Measurements from ENCODE around the gene A1BG. TPM values are rescaled to one million over a fixed set of nuclear protein-coding genes. Genes with fewer than 3 reads are reported as not detected.

A1BG gene
- total and polyA plus RNA-seq, 4 donors, result 1.2 to 53.4 (median 18.6) TPM

DNA sequence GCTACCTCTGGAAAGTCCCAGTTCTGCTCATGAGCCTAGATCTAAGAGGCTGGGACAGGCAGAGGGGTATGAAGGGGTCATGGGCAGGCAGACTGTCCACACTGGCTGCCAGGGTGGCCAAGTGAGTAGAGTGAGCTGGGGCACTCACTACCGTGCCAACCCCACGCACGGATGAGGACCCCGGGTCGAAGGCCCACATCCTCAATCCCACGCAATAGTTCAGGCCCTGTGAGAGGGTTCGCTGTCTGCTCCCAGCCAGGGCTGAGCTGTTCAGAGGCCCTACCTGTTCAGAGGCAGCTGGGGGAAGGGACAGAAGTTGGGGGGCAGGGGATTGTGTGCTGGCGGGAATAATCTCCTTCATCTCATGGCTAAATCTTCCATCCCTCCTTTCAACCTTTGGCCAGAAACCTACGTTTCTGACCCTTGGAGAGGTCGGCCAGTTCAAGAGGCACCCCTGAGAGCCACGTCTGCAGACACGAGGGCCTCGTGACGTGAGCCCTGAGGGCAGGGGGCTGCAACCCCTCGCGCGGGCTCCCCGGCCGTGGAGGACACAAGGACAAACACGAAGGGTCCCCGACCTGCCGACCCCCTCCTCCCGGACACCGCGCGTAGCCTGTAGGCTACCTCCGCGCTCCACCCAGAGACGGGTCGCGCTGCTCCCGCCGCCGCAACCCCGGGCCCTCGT is 32.7 kb upstream of the A1BG start:
- H3K9ac ChIP-seq (ENCODE audit: insufficient read depth in 1 of 2, low read length in 2 of 2), result peak overlapping the region; percentile 3 to 94
- WGBS, 2 donors, result 8 to 16% methylated on average over 36 of the region's 36 CpGs
- H3K36me3 ChIP-seq (ENCODE audit: control insufficient read depth in 4 of 4, insufficient read depth in 4 of 4, low read length in 4 of 4), result peaks cover 2 to 8% (median 7%) of the 10 kb centered on the region in 4 donors
- peak overlapping the region; percentile 77 for H3K4me3 ChIP-seq
- H3K27me3 ChIP-seq (ENCODE audit: control insufficient read depth in 3 of 3, insufficient read depth in 3 of 3, low read length in 2 of 3), result no peaks in the 10 kb centered on the region
- no peak for ATAC-seq (ENCODE audit: insufficient read depth, low FRiP score)
- no peak for DNase-seq
- peak overlapping the region; percentile 97 to 99 for H3K27ac ChIP-seq (ENCODE audit: low read depth in 1 of 2, low read length in 1 of 2)
- H3K9me3 ChIP-seq (ENCODE audit: control insufficient read depth in 4 of 4, insufficient read depth in 3 of 4, low read length in 3 of 4), result no peaks in the 10 kb centered on the region
- TF ChIP-seq, protein P1, sequence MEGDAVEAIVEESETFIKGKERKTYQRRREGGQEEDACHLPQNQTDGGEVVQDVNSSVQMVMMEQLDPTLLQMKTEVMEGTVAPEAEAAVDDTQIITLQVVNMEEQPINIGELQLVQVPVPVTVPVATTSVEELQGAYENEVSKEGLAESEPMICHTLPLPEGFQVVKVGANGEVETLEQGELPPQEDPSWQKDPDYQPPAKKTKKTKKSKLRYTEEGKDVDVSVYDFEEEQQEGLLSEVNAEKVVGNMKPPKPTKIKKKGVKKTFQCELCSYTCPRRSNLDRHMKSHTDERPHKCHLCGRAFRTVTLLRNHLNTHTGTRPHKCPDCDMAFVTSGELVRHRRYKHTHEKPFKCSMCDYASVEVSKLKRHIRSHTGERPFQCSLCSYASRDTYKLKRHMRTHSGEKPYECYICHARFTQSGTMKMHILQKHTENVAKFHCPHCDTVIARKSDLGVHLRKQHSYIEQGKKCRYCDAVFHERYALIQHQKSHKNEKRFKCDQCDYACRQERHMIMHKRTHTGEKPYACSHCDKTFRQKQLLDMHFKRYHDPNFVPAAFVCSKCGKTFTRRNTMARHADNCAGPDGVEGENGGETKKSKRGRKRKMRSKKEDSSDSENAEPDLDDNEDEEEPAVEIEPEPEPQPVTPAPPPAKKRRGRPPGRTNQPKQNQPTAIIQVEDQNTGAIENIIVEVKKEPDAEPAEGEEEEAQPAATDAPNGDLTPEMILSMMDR (IDR thresholded peaks at IDR 0.05; ENCODE audit: control extremely low read depth, extremely low read depth), result no peak
- H3K4me1 ChIP-seq (ENCODE audit: control insufficient read depth in 5 of 5, insufficient read depth in 5 of 5, low read length in 5 of 5), result peaks cover 0 to 30% (median 17%) of the 10 kb centered on the region in 5 donors

DNA sequence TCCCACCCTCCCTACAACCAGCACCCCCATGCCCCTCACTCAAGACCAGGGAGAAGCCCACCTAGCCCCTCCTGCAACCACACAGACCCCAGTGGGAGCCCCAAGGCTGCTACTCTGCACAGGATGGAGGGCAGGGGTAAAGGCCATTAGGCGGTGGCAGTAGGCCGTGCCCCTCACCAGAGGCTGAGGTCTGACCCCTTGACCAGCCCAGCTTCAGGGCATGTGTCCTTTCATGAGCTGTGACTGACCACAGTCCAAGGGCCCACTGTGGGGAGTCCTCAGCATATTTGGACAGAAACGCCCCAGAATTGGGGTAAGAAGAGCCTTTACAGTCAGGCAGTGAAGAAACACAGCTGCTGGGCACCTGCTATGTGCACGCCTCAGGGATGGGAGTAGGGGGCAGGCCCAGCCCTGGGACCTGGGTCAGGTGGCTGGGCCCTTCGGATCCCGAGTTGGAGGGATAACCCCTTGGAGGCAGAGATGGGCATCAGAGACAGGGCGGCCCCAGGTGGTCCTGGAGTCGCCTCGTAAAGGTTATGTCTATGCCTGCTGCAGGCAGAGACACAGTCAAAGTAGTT is 32.1 kb upstream of the A1BG start:
- ATAC-seq (ENCODE audit: insufficient read depth, low FRiP score) (no peak), DNase-seq (no peak)
- Histone ChIP-seq H3K9ac (ENCODE audit: insufficient read depth in 1 of 2, low read length in 2 of 2) (peak overlapping the region; percentile 3 to 94), H3K27me3 (ENCODE audit: control insufficient read depth in 3 of 3, insufficient read depth in 3 of 3, low read length in 2 of 3) (no peaks in the 10 kb centered on the region), H3K4me1 (ENCODE audit: control insufficient read depth in 5 of 5, insufficient read depth in 5 of 5, low read length in 5 of 5) (peaks cover 0 to 31% (median 17%) of the 10 kb centered on the region in 5 donors), H3K27ac (ENCODE audit: low read depth in 1 of 2, low read length in 1 of 2) (peak overlapping the region; percentile 97 to 99), H3K36me3 (ENCODE audit: control insufficient read depth in 4 of 4, insufficient read depth in 4 of 4, low read length in 4 of 4) (peaks cover 2 to 8% (median 4%) of the 10 kb centered on the region in 4 donors), H3K4me3 (no peak overlapping the region), H3K9me3 (ENCODE audit: control insufficient read depth in 4 of 4, insufficient read depth in 3 of 4, low read length in 3 of 4) (no peaks in the 10 kb centered on the region)
- WGBS, 2 donors, result 84 to 85% methylated on average over 9 of the region's 9 CpGs
- TF ChIP-seq, protein P1 (IDR thresholded peaks at IDR 0.05; ENCODE audit: control extremely low read depth, extremely low read depth), result no peak

DNA sequence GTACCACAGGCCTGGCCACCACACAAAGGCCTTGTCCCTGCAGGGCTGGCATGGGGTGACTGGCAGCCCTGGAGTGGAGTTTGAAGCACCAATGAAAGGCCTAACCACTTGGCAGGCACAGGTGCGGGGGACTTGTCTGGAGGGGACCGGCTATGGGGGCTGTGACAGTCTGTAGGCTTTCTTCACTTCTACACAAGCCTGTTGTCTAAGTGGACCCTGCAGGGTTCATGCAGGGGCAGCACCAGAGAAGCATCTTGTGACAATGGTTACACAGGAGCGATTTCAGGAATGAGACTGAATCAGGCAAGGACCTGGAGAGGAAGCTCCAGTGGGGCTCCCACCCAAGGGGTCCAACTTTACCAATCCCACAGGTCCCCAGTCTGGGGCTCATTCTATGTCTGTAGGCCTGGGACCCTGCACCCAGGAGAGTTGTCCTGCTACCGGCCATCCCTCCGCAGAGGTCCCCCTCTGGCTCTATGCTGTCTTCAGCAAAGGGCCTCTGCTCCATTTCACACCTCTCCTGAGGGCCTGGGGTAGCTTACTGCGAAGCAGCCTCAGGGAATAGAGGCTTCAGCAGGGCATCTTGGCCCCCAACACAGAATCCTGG is 29.8 kb upstream of the A1BG start:
- 92 to 94% methylated on average over 6 of the region's 6 CpGs for WGBS, 2 donors
- Histone ChIP-seq H3K4me1 (ENCODE audit: control insufficient read depth in 5 of 5, insufficient read depth in 5 of 5, low read length in 5 of 5) (peaks cover 0 to 39% (median 18%) of the 10 kb centered on the region in 5 donors), H3K9me3 (ENCODE audit: control insufficient read depth in 4 of 4, insufficient read depth in 3 of 4, low read length in 3 of 4) (no peaks in the 10 kb centered on the region)

More for the DNA sequence above, 29.8 kb upstream of the A1BG start:
- TF ChIP-seq, protein P1 (IDR thresholded peaks at IDR 0.05; ENCODE audit: control extremely low read depth, extremely low read depth), result no peak
- ATAC-seq (ENCODE audit: insufficient read depth, low FRiP score), result no peak
- H3K9ac ChIP-seq (ENCODE audit: insufficient read depth in 1 of 2, low read length in 2 of 2), result no peak overlapping the region
- no peak for DNase-seq
- H3K36me3 ChIP-seq (ENCODE audit: control insufficient read depth in 4 of 4, insufficient read depth in 4 of 4, low read length in 4 of 4), result peaks cover 0 to 2% (median 1%) of the 10 kb centered on the region in 4 donors
- H3K27me3 ChIP-seq (ENCODE audit: control insufficient read depth in 3 of 3, insufficient read depth in 3 of 3, low read length in 2 of 3), result no peaks in the 10 kb centered on the region
- H3K27ac ChIP-seq (ENCODE audit: low read depth in 1 of 2, low read length in 1 of 2), result no peak overlapping the region
- no peak overlapping the region for H3K4me3 ChIP-seq
